CD4-positive, alpha-beta T cell treated with Interferon alpha-2 for 1 hour (primary cell): ENCODE measurements around the gene SLC27A6.

ENCODE experiments used
- DNase-seq, 2 donors: peaks; one replicate each; pipeline ENCODE4 v3.0.0-alpha.2; 2020 to 2022

The SLC27A6 gene

GRCh38 chr5:129065721-129066120, 100.4 kb downstream of the SLC27A6 start:
- no peak for DNase-seq

- no peak for DNase-seq
Measured at GRCh38 chr5:129067745-129068144, 102.5 kb downstream of the SLC27A6 start.

GRCh38 chr5:129069292-129069691, 104.0 kb downstream of the SLC27A6 start:
- no peak for DNase-seq

- no peak for DNase-seq
Measured at GRCh38 chr5:129073111-129073510, 107.8 kb downstream of the SLC27A6 start.

GRCh38 chr5:129074903-129075302, 109.6 kb downstream of the SLC27A6 start:
- no peak for DNase-seq

GRCh38 chr5:129077433-129078075, 112.3 kb downstream of the SLC27A6 start:
- no peak for DNase-seq

GRCh38 chr5:129078247-129078646, 113.0 kb downstream of the SLC27A6 start:
- DNase-seq, result no peak

GRCh38 chr5:129078660-129079059, 113.4 kb downstream of the SLC27A6 start:
- no peak for DNase-seq

- no peak for DNase-seq
Measured at GRCh38 chr5:129079496-129079895, 114.2 kb downstream of the SLC27A6 start.

- no peak for DNase-seq
Measured at GRCh38 chr5:129080766-129081165, 115.5 kb downstream of the SLC27A6 start.

GRCh38 chr5:129082225-129083136, 117.2 kb downstream of the SLC27A6 start:
- no peak for DNase-seq
